Transverse colon (tissue), 4 donors: ENCODE measurements around the gene UBQLNL. TPM values are rescaled to one million over a fixed set of nuclear protein-coding genes. Genes with fewer than 3 reads are reported as not detected.

Experiments used
- DNase-seq: peaks from one replicate; pipeline ENCODE4 v3.0.0-alpha.2; 2019
- H3K27ac ChIP-seq, 4 donors: fragments of 200-600 bp; sonication (generic); 2 replicates each; pipeline ENCODE4 v1.5.1; 2016 to 2018; ENCODE audit warnings: inconsistent platforms in 4 of 4
- H3K27me3 ChIP-seq: fragments of 200-600 bp; sonication (generic); 2 replicates; pipeline ENCODE4 v1.5.1; 2017; ENCODE audit warnings: inconsistent platforms
- H3K36me3 ChIP-seq, 4 donors: fragments of 200-600 bp; sonication (generic); 2 replicates each; pipeline ENCODE4 v1.5.1; 2017 to 2019; ENCODE audit warnings: inconsistent platforms in 4 of 4
- H3K4me1 ChIP-seq, 4 donors: fragments of 200-600 bp; sonication (generic); 2 replicates each; pipeline ENCODE4 v1.5.1; 2017 to 2020; ENCODE audit warnings: inconsistent platforms in 4 of 4
- H3K4me3 ChIP-seq, 4 donors: fragments of 200-600 bp; sonication (generic); 1 replicate in 1 of 4; 2 replicates in 3 of 4; pipeline versions ENCODE4 v1.5.1 to v1.6.1; 2017 to 2019; ENCODE audit warnings: inconsistent platforms in 4 of 4
- H3K9me3 ChIP-seq, 2 donors: fragments of 200-600 bp; sonication (generic); 2 replicates each; pipeline ENCODE4 v1.5.1; 2017 to 2019; ENCODE audit warnings: inconsistent platforms in 2 of 2
- CTCF ChIP-seq, 5 experiments: fragments of 200-600 bp in 3 of 5; fragments of 450-650 bp in 2 of 5; sonication (generic) in 3 of 5; IDR thresholded peaks; 1 replicate in 2 of 5; 2 replicates in 3 of 5; pipeline ENCODE4 v1.5.1; 2016 to 2017; ENCODE audit warnings: antibody characterized with exemption in 5 of 5, inconsistent platforms in 3 of 5, mild to moderate bottlenecking in 2 of 5, moderate library complexity in 1 of 5
- EP300 ChIP-seq: sonication (generic); formaldehyde crosslinking; IDR thresholded peaks from one replicate; pipeline ENCODE4 v1.6.1; 2017; ENCODE audit warnings: antibody characterized with exemption, low read depth
- POLR2A ChIP-seq: fragments of 450-650 bp; IDR thresholded peaks from one replicate; pipeline ENCODE4 v1.6.1; 2016; ENCODE audit warnings: antibody characterized with exemption, mild to moderate bottlenecking, moderate library complexity
- POLR2AphosphoS5 ChIP-seq, 3 donors: sonication (generic); formaldehyde crosslinking; IDR thresholded peaks; one replicate each; pipeline ENCODE4 v1.6.1; 2016; ENCODE audit warnings: antibody characterized with exemption in 3 of 3
- WGBS, 2 donors: methylation state at CpG; one replicate each; pipeline ENCODE4 v1.1.5; 2018; ENCODE audit warnings: low coverage in 1 of 2; 5-methylcytosine and 5-hydroxymethylcytosine counted together
- in situ Hi-C, 4 donors: fragments of 200-750 bp; cut with MboI; loops; one replicate each; pipeline versions ENCODE4 v1.15.0 to v1.15.1; 2017; ENCODE audit warnings: low sequenced_read_pairs in 3 of 4, low pct_ligation_motif_present in 1 of 4, low pct_unique_long_range_greater_than_20kb in 1 of 4
- intact Hi-C: fragments of 100-400 bp; cut with DNase I; formaldehyde crosslinking; loops from one replicate; pipeline ENCODE4 v1.15.1; 2023; ENCODE audit warnings: low total_unique reads
- total RNA-seq, 4 donors: library from RNA; depleted of rRNA; stranded (reverse); fragments of >200 nt; gene quantifications; one replicate each; pipeline ENCODE4 v1.1.0, GENCODE V29; 2016

Gene UBQLNL
- total RNA-seq, 4 donors from 2014 or later, result 0.41 to 1.8 (median 0.48) TPM; not detected in 1

- Histone ChIP-seq H3K36me3 (no peaks in the 10 kb centered on the region), H3K27ac (no peak within 1 kb of the TSS), H3K27me3 (no peaks in the 10 kb centered on the region), H3K4me1 (no peaks in the 10 kb centered on the region), H3K9me3 (no peaks in the 10 kb centered on the region), H3K4me3 (no peak within 1 kb of the TSS)
- DNase-seq, result no peak
- intact Hi-C loops (loop anchor here (2.0 to 5.0 kb wide), 2 partner anchors 28 to 319 kb away; partner anchors contain the start of gene OR52N2), in situ Hi-C loops (no loop called here)
- TF ChIP-seq POLR2A, result no peak
- TF ChIP-seq POLR2AphosphoS5 (IDR thresholded peaks at IDR 0.05), result no peak
- no peak for TF ChIP-seq CTCF (IDR thresholded peaks at IDR 0.05)
Observed at GRCh38 chr11:5488385-5488784, 28.1 kb downstream of the UBQLNL start, which contains the start of gene OR52D1. Gene OR52D1 (plus strand): TSS chr11:5488685. CDS start chr11:5488707, 22 bp downstream.

GRCh38 chr11:5486421-5486820 lies 30.1 kb downstream of the UBQLNL start:
- intact Hi-C loops (loop anchor here (5.0 kb wide), 1 partner anchor 321 kb away; the partner anchor contains the start of gene OR52N2), in situ Hi-C loops (no loop called here)
- no peaks in the 10 kb centered on the region for H3K36me3 ChIP-seq
- H3K4me1 ChIP-seq, result no peaks in the 10 kb centered on the region
- H3K27ac ChIP-seq, result no peak overlapping the region
- no peak overlapping the region for H3K4me3 ChIP-seq
- no peak for DNase-seq
- TF ChIP-seq EP300 (no peak), POLR2A (no peak), POLR2AphosphoS5 (IDR thresholded peaks at IDR 0.05) (no peak), CTCF (IDR thresholded peaks at IDR 0.05) (no peak)
- H3K27me3 ChIP-seq, result no peaks in the 10 kb centered on the region
- 61 to 90% methylated on average over 2 to 3 of the region's 3 CpGs for WGBS, 2 donors
- no peaks in the 10 kb centered on the region for H3K9me3 ChIP-seq

- no peaks in the 10 kb centered on the region for H3K27me3 ChIP-seq
- no peak for TF ChIP-seq POLR2A
- TF ChIP-seq EP300, result no peak
- no peak for TF ChIP-seq CTCF (IDR thresholded peaks at IDR 0.05)
- no peak for TF ChIP-seq POLR2AphosphoS5 (IDR thresholded peaks at IDR 0.05)
- no peaks in the 10 kb centered on the region for H3K9me3 ChIP-seq
Observed at GRCh38 chr11:5486003-5486402, 30.5 kb downstream of the UBQLNL start.

GRCh38 chr11:5476186-5476819 lies 40.2 kb downstream of the UBQLNL start:
- H3K4me1 ChIP-seq, result no peaks in the 10 kb centered on the region
- WGBS, 2 donors, result 35 to 71% methylated on average over 1 to 2 of the region's 2 CpGs
- in situ Hi-C loops, result loop anchor here in 1 of 4 donors (10.0 kb wide), 1 partner anchor 328 kb away; the partner anchor contains the start of gene OR52N2
- TF ChIP-seq POLR2AphosphoS5 (IDR thresholded peaks at IDR 0.05) (no peak), POLR2A (no peak), CTCF (IDR thresholded peaks at IDR 0.05) (peak; percentile 61 to 74 (median 64)), EP300 (no peak)
- peak; percentile 25 for DNase-seq
- no peak overlapping the region for H3K27ac ChIP-seq
- no peak overlapping the region for H3K4me3 ChIP-seq
- H3K36me3 ChIP-seq, result no peaks in the 10 kb centered on the region
- intact Hi-C loops, result no loop called here
- H3K9me3 ChIP-seq, result no peaks in the 10 kb centered on the region
- H3K27me3 ChIP-seq, result no peaks in the 10 kb centered on the region

More at GRCh38 chr11:5486003-5486402, 30.5 kb downstream of the UBQLNL start:
- in situ Hi-C loops (no loop called here), intact Hi-C loops (loop anchor here (5.0 kb wide), 1 partner anchor 321 kb away; the partner anchor contains the start of gene OR52N2)
- Histone ChIP-seq H3K4me3 (no peak overlapping the region), H3K4me1 (no peaks in the 10 kb centered on the region), H3K36me3 (no peaks in the 10 kb centered on the region), H3K27ac (no peak overlapping the region)
- 80 to 90% methylated on average over 3 of the region's 3 CpGs for WGBS, 2 donors
- DNase-seq, result no peak
